ENCODE measurements around the gene TTC28.

- TF ChIP-seq CTCF (conservative IDR thresholded peaks at IDR 0.05; ENCODE audit: low read length) (no peak), EZH2phosphoT487 (IDR thresholded peaks at IDR 0.05; ENCODE audit: borderline replicate concordance) (no peak)
These were observed 299.7 kb downstream of the TTC28 start for GRCh38 chr22:28379951-28380350.

Measured in Loucy (cell line).